NCI-H748 (cell line): ENCODE measurements around the gene ABLIM1.

Experiments used
- DNase-seq: peaks from one replicate; lab custom pipeline; 2025; ENCODE audit not compliant: unreplicated experiment; lab: John Stamatoyannopoulos, UW

ABLIM1 gene

GRCh38 chr10:114499116-114499515, 159.0 kb downstream of the ABLIM1 start:
- no peak for DNase-seq

DNA sequence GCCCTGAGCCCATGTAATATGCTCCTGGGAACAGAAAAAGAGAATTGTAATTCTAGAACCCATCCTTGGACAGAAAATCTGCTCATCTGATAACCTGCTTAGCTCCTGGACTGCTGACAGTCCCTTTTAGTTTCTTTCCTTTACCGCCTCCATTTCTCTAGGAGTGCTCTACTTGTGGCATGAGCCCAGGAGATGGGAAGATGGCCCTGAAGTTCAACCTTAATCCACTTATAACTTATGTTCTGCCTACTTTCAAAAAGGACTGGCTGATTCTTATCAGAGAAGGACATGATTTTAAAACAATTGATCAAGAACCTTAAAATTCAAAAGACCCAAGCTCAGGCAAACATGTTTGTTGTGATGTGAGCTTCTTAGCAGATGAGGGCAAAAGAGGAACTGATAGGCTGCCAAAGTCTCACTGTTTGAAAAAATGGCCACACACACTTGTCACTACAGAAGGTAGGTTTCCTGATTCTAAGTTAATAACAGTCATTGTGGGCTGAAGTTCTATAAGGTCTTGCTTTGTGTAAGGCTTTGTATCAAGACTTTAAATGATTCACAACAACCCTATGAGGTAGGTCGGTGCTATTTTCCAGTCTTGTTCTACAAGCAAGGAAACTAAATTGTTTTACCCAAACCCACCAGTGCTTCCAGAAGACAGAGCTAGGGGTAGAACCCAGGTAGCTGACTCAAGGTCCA, 159.5 kb downstream of the ABLIM1 start:
- no peak for DNase-seq

GRCh38 chr10:114495303-114495702, 162.8 kb downstream of the ABLIM1 start:
- no peak for DNase-seq

- DNase-seq = no peak
These were observed 165.6 kb downstream of the ABLIM1 start for GRCh38 chr10:114492351-114493037.

GRCh38 chr10:114491933-114492332, 166.1 kb downstream of the ABLIM1 start:
- DNase-seq = no peak

DNA sequence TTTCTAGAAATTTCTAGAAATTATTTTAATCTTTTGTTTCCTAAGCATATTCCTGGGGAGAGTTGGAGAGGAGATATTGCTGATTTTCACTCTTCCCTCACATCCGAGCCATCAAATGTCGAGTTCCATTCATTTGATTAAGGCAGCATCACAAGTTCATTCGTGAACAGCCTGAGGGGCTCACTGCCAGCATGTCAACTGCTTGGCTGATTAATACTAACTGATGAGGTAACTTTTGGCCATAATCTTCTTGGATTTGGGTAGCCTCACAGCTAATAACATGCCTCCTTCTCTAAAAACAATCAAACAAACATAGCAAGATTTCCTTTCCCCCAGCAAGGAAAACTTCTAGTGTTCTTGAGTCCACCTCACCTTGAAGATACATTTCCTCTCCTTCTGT, 166.7 kb downstream of the ABLIM1 start:
- no peak for DNase-seq

DNA sequence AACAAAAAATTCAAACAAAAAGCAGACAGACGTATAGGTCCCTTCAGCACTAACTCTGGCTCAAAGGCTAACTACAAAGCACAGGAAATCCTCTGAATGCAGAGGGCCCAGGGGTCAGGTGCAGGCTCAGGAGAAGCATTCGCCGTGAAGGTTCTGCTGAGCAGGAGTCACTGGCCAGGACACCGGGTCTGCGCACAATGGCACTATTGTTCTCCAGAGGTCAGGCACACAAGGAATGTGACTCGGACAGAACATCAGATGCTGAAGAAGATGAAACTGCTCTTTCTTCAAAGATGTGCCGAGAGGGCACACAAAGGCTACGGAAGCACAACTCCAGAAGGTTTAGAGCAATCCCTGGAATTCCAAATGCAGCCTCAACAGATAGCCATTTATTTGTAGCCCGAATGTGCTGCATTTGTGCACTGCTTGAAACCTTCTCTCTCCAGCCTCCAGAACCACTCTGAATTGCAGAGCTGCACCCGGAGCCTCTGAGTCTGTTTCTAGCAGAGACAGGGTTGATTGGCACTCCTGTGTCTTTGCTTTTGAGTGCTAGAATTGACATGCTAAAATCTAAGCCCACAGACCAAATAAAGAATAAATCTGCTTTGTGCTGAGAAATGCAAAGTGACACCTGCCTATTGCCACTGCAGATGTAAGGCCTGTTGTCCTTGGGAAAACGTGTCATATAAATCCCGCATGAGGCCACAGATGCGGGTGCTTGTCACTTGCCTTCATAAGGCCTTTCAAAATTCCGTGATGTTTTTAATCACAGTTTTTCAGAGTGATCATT, 168.4 kb downstream of the ABLIM1 start:
- no peak for DNase-seq

DNA sequence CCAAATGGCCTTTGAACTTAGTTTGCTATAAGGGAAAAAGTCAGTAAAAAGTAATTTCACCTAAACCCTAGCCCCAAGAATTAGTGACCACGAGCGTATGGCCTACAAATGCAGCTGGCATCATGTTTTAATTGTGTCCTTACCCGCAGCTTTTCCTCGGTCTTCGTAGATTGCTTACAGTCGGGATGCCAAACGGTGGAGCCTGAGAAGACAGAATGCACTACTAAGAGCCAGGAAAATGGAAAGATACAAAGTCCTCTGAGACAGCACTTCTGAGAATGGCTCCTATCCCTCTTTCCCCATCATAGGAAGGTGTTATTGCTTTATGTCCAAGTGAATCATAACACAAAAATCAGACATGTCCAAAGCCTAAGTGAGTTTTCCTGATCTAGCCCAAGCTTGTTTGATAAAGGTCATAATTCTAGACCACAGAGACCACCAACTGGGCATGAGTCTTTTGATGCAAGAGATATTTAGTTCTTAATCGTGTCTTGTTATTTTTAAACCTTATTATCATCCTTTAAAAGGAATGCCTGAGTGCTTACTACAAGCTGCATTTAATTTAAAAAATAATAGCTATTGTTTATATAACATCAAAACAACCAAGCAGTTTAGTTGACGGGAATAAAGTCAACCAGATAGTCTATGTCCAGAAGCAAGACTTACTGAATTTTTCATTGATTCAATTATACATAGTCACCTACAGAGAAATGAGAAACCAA, 170.1 kb downstream of the ABLIM1 start:
- DNase-seq = no peak

DNA sequence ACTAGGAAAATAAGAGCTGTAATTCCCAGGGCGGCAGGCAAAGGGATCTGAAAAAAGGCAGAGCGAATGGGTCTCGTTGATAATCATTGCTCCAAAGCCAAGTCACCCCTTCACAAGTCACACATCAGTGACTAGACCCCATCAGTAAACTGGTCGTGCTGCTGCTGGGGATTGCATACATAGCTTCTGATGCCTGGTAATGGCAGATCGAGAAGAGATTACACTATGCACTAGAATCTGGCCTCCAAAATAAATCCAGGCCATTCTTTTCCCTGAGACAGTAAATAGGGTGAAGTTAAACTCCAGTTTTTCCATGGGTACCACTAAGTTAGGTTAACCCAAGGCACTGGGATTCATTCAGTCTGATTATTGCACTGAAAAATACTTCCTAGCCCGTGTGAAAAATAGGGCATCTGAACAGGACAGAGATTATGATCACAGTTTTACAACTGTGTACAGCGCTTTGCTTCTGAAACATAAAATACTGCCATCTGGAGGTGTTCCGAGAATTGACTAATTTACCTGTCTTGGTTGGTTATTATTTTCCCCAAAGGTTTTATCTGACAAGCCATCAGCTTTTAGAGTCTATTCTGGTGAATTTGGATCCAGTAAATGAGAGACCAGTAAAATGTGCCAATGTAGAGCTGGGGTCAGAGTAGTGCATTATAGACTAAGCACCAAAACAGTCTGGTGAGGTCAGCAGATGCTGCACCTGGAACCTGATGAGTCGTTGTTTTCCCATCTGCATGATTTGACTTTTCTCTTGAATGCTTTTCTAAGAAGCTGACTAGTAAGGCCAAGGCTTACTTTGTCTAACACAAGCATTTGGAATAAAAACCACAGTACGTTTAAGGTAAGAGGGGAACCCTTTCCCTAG, 170.9 kb downstream of the ABLIM1 start:
- no peak for DNase-seq

DNA sequence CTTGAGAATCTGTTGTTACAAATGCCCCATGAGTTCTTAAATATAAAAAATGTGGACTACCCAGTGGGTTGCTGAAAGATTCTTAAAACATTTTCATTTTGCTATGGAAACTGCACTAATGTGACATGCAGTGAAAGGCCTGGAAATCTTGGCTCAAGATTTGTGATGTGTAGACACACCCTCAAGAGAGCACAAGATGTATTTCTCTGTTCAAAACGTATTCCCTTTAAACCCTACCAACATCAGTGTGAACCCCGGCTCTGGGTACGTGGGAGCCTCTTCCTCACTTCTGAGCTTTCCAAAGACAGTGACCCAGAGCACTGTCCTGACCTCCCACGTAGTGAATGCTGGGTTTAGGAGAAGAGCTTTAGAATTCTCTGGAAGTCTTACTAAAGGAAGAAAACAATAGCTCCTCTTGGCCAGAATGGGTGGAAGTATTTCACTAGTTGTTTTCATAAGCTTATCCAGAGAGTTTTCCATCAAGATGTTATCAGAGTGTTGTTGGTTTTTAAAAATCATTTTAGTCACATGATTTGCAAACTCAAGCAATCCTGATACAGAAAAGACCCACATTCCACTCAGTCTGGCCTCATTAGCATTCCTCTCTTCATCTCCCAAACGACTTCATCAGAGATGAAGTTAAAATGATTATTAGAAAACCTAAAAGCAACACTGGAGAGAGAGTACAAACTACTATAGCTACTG, 172.2 kb downstream of the ABLIM1 start:
- no peak for DNase-seq

DNA sequence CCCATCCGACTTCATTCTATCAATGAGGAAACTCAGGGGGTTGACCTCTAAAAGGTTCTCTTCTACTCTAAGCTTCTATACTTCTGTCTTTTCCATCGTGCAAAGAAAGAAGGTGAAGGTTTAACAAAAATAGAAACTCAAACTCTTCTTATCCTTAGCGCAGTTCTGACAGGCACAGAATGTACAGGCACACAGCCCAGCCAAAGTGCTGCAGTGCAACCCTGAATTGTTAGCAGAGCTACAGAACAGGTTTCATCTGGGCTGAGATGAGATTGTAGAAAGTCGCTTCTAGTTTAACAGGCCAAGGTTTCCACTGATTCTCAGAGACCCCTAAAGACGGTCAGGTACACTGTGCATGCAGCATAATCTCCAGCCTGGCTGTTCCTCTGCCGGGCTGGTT, 174.5 kb downstream of the ABLIM1 start:
- no peak for DNase-seq

GRCh38 chr10:114482480-114483304, 175.4 kb downstream of the ABLIM1 start:
- no peak for DNase-seq

GRCh38 chr10:114481055-114481454, 177.0 kb downstream of the ABLIM1 start:
- DNase-seq = no peak

DNA sequence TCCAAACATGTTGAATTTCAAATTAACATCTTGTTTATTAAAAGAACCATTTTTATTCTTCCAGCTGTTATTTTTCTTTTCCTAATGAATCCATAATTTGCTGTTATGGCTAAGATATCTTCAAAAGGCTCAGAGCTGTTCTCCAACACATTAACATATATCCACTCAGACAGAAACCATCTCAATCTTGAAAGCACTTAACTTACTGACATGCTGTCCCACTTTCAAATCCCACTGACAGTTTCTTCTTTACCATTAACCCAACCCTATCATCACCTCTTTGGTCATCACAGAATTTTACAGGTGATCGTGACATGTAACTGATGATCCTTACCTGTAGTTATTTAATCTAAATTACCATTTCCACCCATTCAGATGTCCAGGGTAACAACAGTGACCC, 178.2 kb downstream of the ABLIM1 start:
- DNase-seq = no peak

- no peak for DNase-seq
These were observed 178.8 kb downstream of the ABLIM1 start for GRCh38 chr10:114479307-114479706.

- no peak for DNase-seq
These were observed 179.8 kb downstream of the ABLIM1 start for GRCh38 chr10:114478281-114478680.

GRCh38 chr10:114477285-114477684, 180.8 kb downstream of the ABLIM1 start:
- peak; percentile 13 for DNase-seq

GRCh38 chr10:114474989-114475388, 183.1 kb downstream of the ABLIM1 start:
- DNase-seq = no peak

- no peak for DNase-seq
These were observed 184.3 kb downstream of the ABLIM1 start for GRCh38 chr10:114473776-114474175.
